DND-41 (cell line): ENCODE measurements around the gene SIL1.

Experiments used
- CTCF ChIP-seq: IDR thresholded peaks from 2 replicates; pipeline ENCODE4 v1.5.1; 2012; ENCODE audit warnings: borderline replicate concordance, low read length, moderate library complexity, mild to moderate bottlenecking; ENCODE audit not compliant: poor library complexity, severe bottlenecking; ENCODE audit errors: extremely low read depth
- EZH2 ChIP-seq: IDR thresholded peaks from 3 replicates; pipeline ENCODE4 v1.6.1; 2012; ENCODE audit warnings: borderline replicate concordance, low read depth, mild to moderate bottlenecking, moderate library complexity, low read length, inconsistent platforms; ENCODE audit not compliant: severe bottlenecking

GRCh38 chr5:139150367-139150999 is 47.7 kb downstream of the SIL1 start:
- no peak for TF ChIP-seq CTCF
- no peak for TF ChIP-seq EZH2
